ENCODE results near the gene SNX5.

DNA sequence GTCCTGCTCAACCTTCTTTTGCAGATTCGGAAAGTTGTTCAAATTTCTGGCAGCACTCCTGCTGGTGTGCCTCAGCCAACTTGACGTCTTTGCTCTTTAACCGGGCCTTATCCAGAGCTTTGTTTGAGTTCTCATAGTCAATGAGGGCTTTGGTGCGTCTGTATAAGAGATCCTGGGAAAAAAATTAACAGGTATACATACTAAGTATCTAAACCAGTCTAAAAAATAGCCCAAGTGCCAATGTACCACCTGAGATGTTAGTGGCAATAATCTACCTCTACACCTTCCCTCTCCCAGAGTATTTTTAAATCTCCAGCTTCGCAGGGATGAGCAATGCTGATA, 21.1 kb downstream of the SNX5 start:
- TF ChIP-seq CTCF (optimal IDR thresholded peaks at IDR 0.05 in 1 of 3, IDR thresholded peaks at IDR 0.05 in 1 of 3, conservative IDR thresholded peaks at IDR 0.05 in 1 of 3; ENCODE audit: extremely low read depth in 1 of 3, insufficient read depth in 2 of 3, low read length in 3 of 3) (no peak), EZH2 (IDR thresholded peaks at IDR 0.05; ENCODE audit: low read length) (no peak)

Data from keratinocyte (primary cell).